Measurements from ENCODE around the gene MRPL44. TPM values are rescaled to one million over a fixed set of nuclear protein-coding genes. Genes with fewer than 3 reads are reported as not detected.

Gene MRPL44
- total and polyA plus RNA-seq, 2 donors (not counting 1 experiment from before 2014, with no cell fraction given), result 8.9 to 26.7 TPM

DNA sequence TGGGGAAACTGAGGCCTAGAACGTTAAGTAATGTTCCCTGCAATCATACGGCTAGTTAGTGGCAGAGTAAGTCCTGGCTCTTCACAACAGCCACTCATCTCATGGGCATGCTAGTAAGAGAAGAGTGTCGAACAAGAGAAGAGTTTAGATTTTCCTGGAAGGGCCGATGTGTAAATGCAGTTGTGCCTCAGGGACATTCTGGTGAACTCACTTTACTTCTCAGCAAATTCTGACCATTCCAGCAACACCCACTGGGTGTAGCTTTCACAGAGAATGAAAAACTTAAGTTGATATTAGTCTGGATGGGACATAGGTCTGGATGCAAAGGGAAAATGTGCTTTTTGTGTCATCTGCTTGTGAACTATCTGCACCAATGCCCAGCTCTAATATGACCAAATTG, 23.5 kb downstream of the MRPL44 start:
- Mint-ChIP-seq H3K4me3 (no peak overlapping the region), H3K9me3 (ENCODE audit: insufficient read depth) (no peaks in the 10 kb centered on the region), H3K4me1 (no peaks in the 10 kb centered on the region), H3K27me3 (peaks cover 6% of the 10 kb centered on the region), H3K27ac (no peak overlapping the region)
- Histone ChIP-seq H3K79me2 (ENCODE audit: control insufficient read depth, insufficient read depth, low read length) (no peaks in the 10 kb centered on the region), H3K27me3 (replicated peaks in 1 of 4; ENCODE audit: control extremely low read depth in 1 of 4, control insufficient read depth in 3 of 4, insufficient read depth in 4 of 4, low read length in 3 of 4) (peaks cover 0 to 3% (median 0%) of the 10 kb centered on the region in 4 experiments), H3K4me3 (ENCODE audit: control extremely low read depth in 1 of 5, extremely low read depth in 1 of 5, insufficient read depth in 1 of 5, low read depth in 2 of 5, low read length in 4 of 5) (no peak overlapping the region), H3K27ac (ENCODE audit: low read length in 2 of 2) (no peak overlapping the region), H3K4me2 (replicated peaks; ENCODE audit: low read depth, low read length, poor library complexity, severe bottlenecking) (no peak overlapping the region), H3K36me3 (replicated peaks in 1 of 2; ENCODE audit: control extremely low read depth in 1 of 2, control insufficient read depth in 1 of 2, extremely low read depth in 1 of 2, insufficient read depth in 2 of 2, low read length in 1 of 2) (no peaks in the 10 kb centered on the region), H3K4me1 (ENCODE audit: control insufficient read depth in 2 of 2, insufficient read depth in 2 of 2, low read length in 2 of 2) (no peaks in the 10 kb centered on the region), H3K9ac (ENCODE audit: low read length) (no peak overlapping the region), H3K9me3 (ENCODE audit: control extremely low read depth in 1 of 3, control insufficient read depth in 2 of 3, insufficient read depth in 1 of 3, low read length in 2 of 3) (no peaks in the 10 kb centered on the region), H2AFZ (ENCODE audit: insufficient read depth, low read depth, low read length, poor library complexity, severe bottlenecking) (no peak overlapping the region), H4K20me1 (ENCODE audit: control insufficient read depth, insufficient read depth, low read length, poor library complexity, severe bottlenecking) (no peaks in the 10 kb centered on the region)
- ChIA-PET CTCF (interaction anchor here (0.9 to 6.6 kb wide), 3 partner anchors 10 to 285 kb away, joined by 6 to 50 read pairs (median 6); no protein-coding TSS in a partner anchor), POLR2A (no interaction called here)
- TF ChIP-seq, protein P1, sequence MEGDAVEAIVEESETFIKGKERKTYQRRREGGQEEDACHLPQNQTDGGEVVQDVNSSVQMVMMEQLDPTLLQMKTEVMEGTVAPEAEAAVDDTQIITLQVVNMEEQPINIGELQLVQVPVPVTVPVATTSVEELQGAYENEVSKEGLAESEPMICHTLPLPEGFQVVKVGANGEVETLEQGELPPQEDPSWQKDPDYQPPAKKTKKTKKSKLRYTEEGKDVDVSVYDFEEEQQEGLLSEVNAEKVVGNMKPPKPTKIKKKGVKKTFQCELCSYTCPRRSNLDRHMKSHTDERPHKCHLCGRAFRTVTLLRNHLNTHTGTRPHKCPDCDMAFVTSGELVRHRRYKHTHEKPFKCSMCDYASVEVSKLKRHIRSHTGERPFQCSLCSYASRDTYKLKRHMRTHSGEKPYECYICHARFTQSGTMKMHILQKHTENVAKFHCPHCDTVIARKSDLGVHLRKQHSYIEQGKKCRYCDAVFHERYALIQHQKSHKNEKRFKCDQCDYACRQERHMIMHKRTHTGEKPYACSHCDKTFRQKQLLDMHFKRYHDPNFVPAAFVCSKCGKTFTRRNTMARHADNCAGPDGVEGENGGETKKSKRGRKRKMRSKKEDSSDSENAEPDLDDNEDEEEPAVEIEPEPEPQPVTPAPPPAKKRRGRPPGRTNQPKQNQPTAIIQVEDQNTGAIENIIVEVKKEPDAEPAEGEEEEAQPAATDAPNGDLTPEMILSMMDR (IDR thresholded peaks at IDR 0.05), result no peak
- no peak for TF ChIP-seq EZH2 (IDR thresholded peaks at IDR 0.05; ENCODE audit: borderline replicate concordance, insufficient read depth, low read depth, low read length, poor library complexity, severe bottlenecking)
- ATAC-seq (ENCODE audit: low read depth), result no peak
- intact Hi-C loops (cut with micrococcal nuclease), result no loop called here
- WGBS (ENCODE audit: insufficient coverage), result no CpG with 5 or more reads among the region's 4 CpGs
- no peak for DNase-seq

DNA sequence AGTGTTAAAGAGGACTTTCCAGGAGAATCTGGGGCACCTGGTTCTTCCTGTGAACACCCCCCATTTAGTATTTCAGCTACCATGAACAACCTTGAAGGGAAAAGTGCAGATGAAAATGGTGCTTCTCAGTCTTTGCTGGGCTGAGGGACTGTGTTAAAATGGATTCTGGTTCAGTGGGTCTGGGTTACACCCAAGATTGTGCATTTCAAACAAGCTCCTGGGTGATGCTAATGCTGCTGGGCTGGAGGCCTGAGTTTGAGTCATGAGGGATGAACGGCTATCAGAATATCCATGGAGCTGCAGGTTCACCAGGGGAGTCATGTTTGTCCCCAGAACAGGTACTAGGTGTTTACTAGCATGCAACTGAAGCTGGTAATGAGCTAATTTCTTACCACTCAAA, 24.0 kb downstream of the MRPL44 start:
- H4K20me1 ChIP-seq (ENCODE audit: control insufficient read depth, insufficient read depth, low read length, poor library complexity, severe bottlenecking), result no peaks in the 10 kb centered on the region
- no peaks in the 10 kb centered on the region for H3K36me3 ChIP-seq (replicated peaks in 1 of 2; ENCODE audit: control extremely low read depth in 1 of 2, control insufficient read depth in 1 of 2, extremely low read depth in 1 of 2, insufficient read depth in 2 of 2, low read length in 1 of 2)
- Mint-ChIP-seq H3K27ac (no peak overlapping the region), H3K4me1 (no peaks in the 10 kb centered on the region), H3K4me3 (no peak overlapping the region), H3K9me3 (ENCODE audit: insufficient read depth) (no peaks in the 10 kb centered on the region), H3K27me3 (peaks cover 7% of the 10 kb centered on the region)
- ATAC-seq (ENCODE audit: low read depth) (no peak), DNase-seq (no peak)
- no peaks in the 10 kb centered on the region for H3K79me2 ChIP-seq (ENCODE audit: control insufficient read depth, insufficient read depth, low read length)
- POLR2A ChIA-PET, result no interaction called here
- no peaks in the 10 kb centered on the region for H3K9me3 ChIP-seq (ENCODE audit: control extremely low read depth in 1 of 3, control insufficient read depth in 2 of 3, insufficient read depth in 1 of 3, low read length in 2 of 3)
- H3K4me2 ChIP-seq (replicated peaks; ENCODE audit: low read depth, low read length, poor library complexity, severe bottlenecking), result no peak overlapping the region
- H3K4me1 ChIP-seq (ENCODE audit: control insufficient read depth in 2 of 2, insufficient read depth in 2 of 2, low read length in 2 of 2), result no peaks in the 10 kb centered on the region
- H3K27me3 ChIP-seq (replicated peaks in 1 of 4; ENCODE audit: control extremely low read depth in 1 of 4, control insufficient read depth in 3 of 4, insufficient read depth in 4 of 4, low read length in 3 of 4), result peaks cover 0 to 3% (median 0%) of the 10 kb centered on the region in 4 experiments
- H3K9ac ChIP-seq (ENCODE audit: low read length), result no peak overlapping the region
- H3K27ac ChIP-seq (ENCODE audit: low read length in 2 of 2), result no peak overlapping the region
- H3K4me3 ChIP-seq (ENCODE audit: control extremely low read depth in 1 of 5, extremely low read depth in 1 of 5, insufficient read depth in 1 of 5, low read depth in 2 of 5, low read length in 4 of 5), result no peak overlapping the region
- no peak for TF ChIP-seq EZH2 (IDR thresholded peaks at IDR 0.05; ENCODE audit: borderline replicate concordance, insufficient read depth, low read depth, low read length, poor library complexity, severe bottlenecking)
- TF ChIP-seq, protein P1 (IDR thresholded peaks at IDR 0.05), result no peak
- intact Hi-C loops (cut with micrococcal nuclease), result no loop called here
- H2AFZ ChIP-seq (ENCODE audit: insufficient read depth, low read depth, low read length, poor library complexity, severe bottlenecking), result no peak overlapping the region
- 100% methylated on average over 1 of the region's 1 CpG for WGBS (ENCODE audit: insufficient coverage)
- CTCF ChIA-PET, result interaction anchor here (0.9 to 6.6 kb wide), 3 partner anchors 11 to 286 kb away, joined by 6 to 50 read pairs (median 6); no protein-coding TSS in a partner anchor
